Naive B cell (primary cell): ENCODE data around the gene GP5. TPM values are rescaled to one million over a fixed set of nuclear protein-coding genes. Genes with fewer than 3 reads are reported as not detected.

ENCODE experiments used
- ATAC-seq, 2 donors: fragments of 150-1000 bp; cut with Tn5 transposase; 2 replicates each; pipeline ENCODE4 v1.10.0; 2021; ENCODE audit warnings: low read depth in 2 of 2, mild to moderate bottlenecking in 2 of 2, moderate library complexity in 2 of 2
- DNase-seq: peaks from one replicate; pipeline ENCODE4 v3.0.0; 2022
- H3K27ac Mint-ChIP-seq, 6 donors: one replicate each; pipeline ENCODE4 v1.8.0; 2020 to 2022; ENCODE audit warnings: mild to moderate bottlenecking in 6 of 6, mixed read lengths in 6 of 6, moderate library complexity in 5 of 6, inconsistent platforms in 2 of 6
- H3K27me3 Mint-ChIP-seq, 3 donors: one replicate each; pipeline ENCODE4 v1.8.0; 2021 to 2022; ENCODE audit warnings: mixed read lengths in 3 of 3, mild to moderate bottlenecking in 1 of 3
- H3K36me3 Mint-ChIP-seq, 2 donors: one replicate each; pipeline ENCODE4 v1.8.0; 2020 to 2022; ENCODE audit warnings: mixed read lengths in 2 of 2, inconsistent platforms in 1 of 2, mild to moderate bottlenecking in 1 of 2
- H3K4me1 Mint-ChIP-seq, 3 donors: one replicate each; pipeline ENCODE4 v1.8.0; 2020 to 2022; ENCODE audit warnings: mixed read lengths in 3 of 3, inconsistent platforms in 1 of 3, mild to moderate bottlenecking in 1 of 3, moderate library complexity in 1 of 3
- H3K4me3 Mint-ChIP-seq, 8 donors: one replicate each; pipeline ENCODE4 v1.8.0; 2020 to 2022; ENCODE audit warnings: mild to moderate bottlenecking in 8 of 8, mixed read lengths in 8 of 8, moderate library complexity in 8 of 8, inconsistent platforms in 2 of 8
- H3K9me3 Mint-ChIP-seq, 7 donors: one replicate each; pipeline ENCODE4 v1.8.0; 2020 to 2022; ENCODE audit warnings: mixed read lengths in 7 of 7, mild to moderate bottlenecking in 5 of 7, inconsistent platforms in 2 of 7, moderate library complexity in 1 of 7
- polyA plus RNA-seq, 6 donors: library from polyadenylated mRNA; unstranded; fragments of 300-500 nt; fragmentation: Illumina TruSeq; gene quantifications; one replicate each; pipeline ENCODE4 v1.2.3, GENCODE V29; 2021; ENCODE audit warnings: low read depth in 6 of 6

GP5 gene
- polyA plus RNA-seq, 6 donors from 2014 or later: 0.17 to 0.21 TPM; not detected in 4

DNA sequence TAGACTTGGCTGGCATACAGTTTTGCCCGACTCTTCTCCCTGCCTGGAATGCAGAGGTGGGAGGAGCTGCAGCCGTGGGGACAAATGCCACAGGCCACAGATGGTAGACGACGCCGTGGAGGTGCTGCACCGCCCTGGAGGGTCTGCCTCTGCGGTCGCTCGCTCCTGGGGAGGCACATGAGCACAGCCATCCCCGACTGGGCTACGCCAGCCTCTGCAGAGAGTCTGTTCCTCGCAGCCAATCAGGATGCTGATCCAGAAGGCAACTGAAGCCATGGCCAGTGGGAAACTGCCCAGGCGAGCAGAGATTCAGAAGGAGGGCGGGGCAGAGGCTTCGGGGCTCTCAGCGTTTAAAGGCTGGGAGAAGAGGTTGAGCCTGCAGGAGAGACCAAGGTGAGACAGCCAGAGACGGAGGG, 17.6 kb downstream of the GP5 start:
- DNase-seq (no peak), ATAC-seq (no peak)
- Mint-ChIP-seq H3K4me3 (no peak overlapping the region), H3K9me3 (peaks cover 0 to 2% (median 0%) of the 10 kb centered on the region in 7 donors), H3K4me1 (no peaks in the 10 kb centered on the region), H3K27ac (no peak overlapping the region), H3K27me3 (peaks cover 15 to 59% (median 56%) of the 10 kb centered on the region in 3 donors), H3K36me3 (no peaks in the 10 kb centered on the region)

DNA sequence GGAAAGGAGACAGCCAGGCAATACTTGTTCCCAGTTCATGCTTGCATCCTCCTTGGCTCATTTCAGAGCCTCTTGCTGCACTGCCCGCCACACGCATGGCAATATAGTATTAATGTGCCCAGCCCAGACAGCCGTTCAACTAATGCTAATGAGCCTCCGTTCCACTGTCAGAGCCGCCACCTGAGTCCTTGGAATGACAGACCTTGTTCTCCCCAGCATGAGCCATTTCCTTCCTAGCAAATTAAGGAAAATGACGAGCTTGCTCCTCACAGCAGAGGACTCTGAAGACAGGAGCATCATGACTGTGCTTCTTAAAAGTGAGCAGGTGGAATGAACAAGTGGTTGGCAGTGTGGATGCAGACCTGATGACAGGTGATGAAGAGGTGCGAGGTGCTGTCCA, 18.7 kb downstream of the GP5 start:
- Mint-ChIP-seq H3K4me3 (no peak overlapping the region), H3K36me3 (no peaks in the 10 kb centered on the region)
- no peak for ATAC-seq

DNA sequence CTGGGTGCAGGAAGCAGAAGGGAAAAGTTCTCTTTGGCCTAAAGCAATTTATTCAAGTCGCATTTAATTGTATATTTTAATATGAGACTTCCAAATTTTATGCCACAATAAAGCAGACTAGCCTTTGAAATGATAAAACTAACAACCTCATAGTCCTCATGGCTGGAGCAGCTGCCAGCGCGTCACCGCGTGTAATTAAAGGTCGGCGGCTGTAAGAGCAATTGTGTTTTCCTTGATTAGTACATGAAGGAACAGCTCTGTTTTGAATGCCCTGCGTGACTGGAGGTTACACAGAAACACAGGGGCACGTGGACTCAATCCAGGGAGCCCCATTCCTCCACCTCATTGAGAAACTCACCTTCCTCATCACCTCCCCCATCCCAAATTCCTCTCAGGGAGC, 19.4 kb downstream of the GP5 start:
- ATAC-seq (no peak), DNase-seq (no peak)
- peaks cover 0 to 2% (median 0%) of the 10 kb centered on the region in 7 donors for H3K9me3 Mint-ChIP-seq
- no peak overlapping the region for H3K4me3 Mint-ChIP-seq
- H3K27ac Mint-ChIP-seq: peak overlapping the region in 1 of 6 donors; percentile 10
- H3K36me3 Mint-ChIP-seq: no peaks in the 10 kb centered on the region
- H3K27me3 Mint-ChIP-seq: peaks cover 24 to 70% (median 62%) of the 10 kb centered on the region in 3 donors
- no peaks in the 10 kb centered on the region for H3K4me1 Mint-ChIP-seq

More for the DNA sequence above, 18.7 kb downstream of the GP5 start:
- peaks cover 0 to 2% (median 0%) of the 10 kb centered on the region in 7 donors for H3K9me3 Mint-ChIP-seq
- H3K27ac Mint-ChIP-seq: no peak overlapping the region
- H3K27me3 Mint-ChIP-seq: peaks cover 19 to 65% (median 62%) of the 10 kb centered on the region in 3 donors
- no peaks in the 10 kb centered on the region for H3K4me1 Mint-ChIP-seq
- no peak for DNase-seq

DNA sequence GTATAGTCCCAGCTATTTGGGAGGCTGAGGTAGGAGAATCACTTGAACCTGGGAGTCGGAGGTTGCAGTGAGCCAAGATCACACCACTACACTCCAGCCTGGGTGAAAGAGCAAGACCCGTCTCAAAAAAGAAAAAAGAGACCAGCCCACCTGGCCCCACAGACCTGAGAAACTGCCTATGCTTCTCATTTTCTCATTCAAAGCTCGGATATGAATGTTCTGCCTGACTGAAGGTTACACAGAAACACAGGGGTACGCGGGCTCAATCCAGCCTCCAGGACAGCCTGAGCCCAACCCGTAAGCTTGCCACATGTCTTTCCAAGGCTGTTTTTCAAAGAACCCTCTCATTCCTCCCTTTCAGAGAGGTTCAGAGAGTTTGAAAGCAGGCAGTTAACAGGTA, 19.8 kb downstream of the GP5 start:
- H3K4me1 Mint-ChIP-seq: no peaks in the 10 kb centered on the region
- no peak for DNase-seq
- no peak for ATAC-seq
- H3K9me3 Mint-ChIP-seq: peaks cover 0 to 2% (median 0%) of the 10 kb centered on the region in 7 donors
- H3K4me3 Mint-ChIP-seq: no peak overlapping the region
- H3K27ac Mint-ChIP-seq: no peak overlapping the region
- peaks cover 27 to 69% (median 59%) of the 10 kb centered on the region in 3 donors for H3K27me3 Mint-ChIP-seq
- H3K36me3 Mint-ChIP-seq: no peaks in the 10 kb centered on the region

DNA sequence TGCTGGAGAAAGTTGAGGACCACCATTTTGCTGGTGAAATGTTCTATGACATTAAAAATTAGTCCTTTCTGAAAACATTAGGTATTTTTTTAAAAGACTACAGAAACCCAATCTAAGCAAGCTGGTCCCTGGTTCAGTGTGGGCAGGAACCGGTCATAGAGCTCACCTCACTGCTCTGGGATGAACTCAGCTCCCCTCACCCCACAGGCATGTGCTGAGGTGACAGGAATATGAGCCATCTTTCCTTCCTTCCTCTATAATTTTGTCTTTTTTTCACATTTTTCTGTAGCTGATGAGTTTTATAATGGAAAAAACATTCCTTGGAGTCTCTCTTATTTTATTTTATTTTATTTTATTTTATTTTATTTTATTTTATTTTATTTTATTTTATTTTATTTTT, 21.4 kb downstream of the GP5 start:
- Mint-ChIP-seq H3K4me1 (no peaks in the 10 kb centered on the region), H3K27ac (no peak overlapping the region), H3K36me3 (no peaks in the 10 kb centered on the region), H3K9me3 (peaks cover 0 to 2% (median 0%) of the 10 kb centered on the region in 7 donors), H3K27me3 (peaks cover 36 to 69% (median 56%) of the 10 kb centered on the region in 3 donors), H3K4me3 (no peak overlapping the region)
- no peak for ATAC-seq
- no peak for DNase-seq

DNA sequence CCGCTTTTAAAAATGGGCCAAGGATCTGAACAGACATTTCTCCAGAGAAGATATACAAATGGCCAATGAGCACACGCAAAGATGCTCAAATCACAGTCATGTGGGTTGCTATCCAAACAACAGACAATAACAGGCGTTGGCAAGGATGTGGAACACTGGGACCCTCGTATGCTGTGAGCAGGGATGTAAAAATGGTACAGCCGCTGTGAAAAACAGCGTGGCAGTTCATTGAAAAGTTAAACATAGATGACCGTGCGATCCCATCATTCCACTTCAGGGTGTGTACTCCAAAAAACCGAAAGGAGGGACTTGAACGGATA, 22.9 kb downstream of the GP5 start:
- ATAC-seq: no peak
- H3K36me3 Mint-ChIP-seq: no peaks in the 10 kb centered on the region
- H3K9me3 Mint-ChIP-seq: peaks cover 0 to 2% (median 0%) of the 10 kb centered on the region in 7 donors
- H3K27ac Mint-ChIP-seq: no peak overlapping the region
- H3K27me3 Mint-ChIP-seq: peaks cover 43 to 76% (median 61%) of the 10 kb centered on the region in 3 donors
- H3K4me3 Mint-ChIP-seq: peak overlapping the region in 1 of 8 donors; percentile 30
- no peaks in the 10 kb centered on the region for H3K4me1 Mint-ChIP-seq
- DNase-seq: no peak

DNA sequence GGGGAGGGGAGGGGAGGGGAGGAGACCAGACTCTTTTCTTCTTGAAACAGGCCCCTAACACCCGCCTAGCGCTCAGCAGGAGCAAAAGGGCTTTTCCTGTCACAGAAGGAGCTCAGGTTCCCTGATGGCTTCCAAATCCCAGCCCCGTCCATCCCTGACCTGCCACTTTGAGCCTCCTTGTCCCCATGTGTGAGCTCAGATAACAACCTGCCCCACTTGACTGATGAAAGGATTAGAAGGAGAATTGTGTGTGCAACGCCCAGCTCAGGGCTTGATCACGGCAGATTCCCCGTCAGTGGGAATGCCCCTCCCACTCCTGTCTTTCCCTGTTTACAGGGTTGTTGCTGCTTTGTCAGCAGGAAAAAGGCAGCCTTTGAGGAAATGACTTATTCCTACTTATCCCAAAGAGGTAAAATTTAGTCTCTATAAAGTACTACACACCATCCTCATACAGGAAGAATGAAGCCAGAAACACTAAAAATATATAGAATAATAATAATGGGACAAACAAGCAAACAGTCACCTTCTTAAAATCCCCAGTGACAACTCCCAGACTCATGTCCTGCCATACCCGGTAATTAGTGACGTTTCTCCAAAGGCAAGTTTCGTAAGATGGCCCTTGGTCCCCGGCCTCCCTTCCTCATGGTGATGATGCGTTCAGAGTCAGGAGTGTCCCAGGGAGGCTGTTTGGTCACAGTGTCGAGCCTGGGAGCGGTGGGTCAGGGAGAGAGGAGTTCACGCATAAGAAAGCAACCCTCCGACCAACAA, 23.4 kb downstream of the GP5 start:
- no peak overlapping the region for H3K27ac Mint-ChIP-seq
- DNase-seq (no peak), ATAC-seq (no peak)
- no peaks in the 10 kb centered on the region for H3K36me3 Mint-ChIP-seq
- no peaks in the 10 kb centered on the region for H3K4me1 Mint-ChIP-seq
- H3K27me3 Mint-ChIP-seq: peaks cover 43 to 80% (median 66%) of the 10 kb centered on the region in 3 donors
- peaks cover 0 to 2% (median 0%) of the 10 kb centered on the region in 7 donors for H3K9me3 Mint-ChIP-seq
- H3K4me3 Mint-ChIP-seq: no peak overlapping the region

DNA sequence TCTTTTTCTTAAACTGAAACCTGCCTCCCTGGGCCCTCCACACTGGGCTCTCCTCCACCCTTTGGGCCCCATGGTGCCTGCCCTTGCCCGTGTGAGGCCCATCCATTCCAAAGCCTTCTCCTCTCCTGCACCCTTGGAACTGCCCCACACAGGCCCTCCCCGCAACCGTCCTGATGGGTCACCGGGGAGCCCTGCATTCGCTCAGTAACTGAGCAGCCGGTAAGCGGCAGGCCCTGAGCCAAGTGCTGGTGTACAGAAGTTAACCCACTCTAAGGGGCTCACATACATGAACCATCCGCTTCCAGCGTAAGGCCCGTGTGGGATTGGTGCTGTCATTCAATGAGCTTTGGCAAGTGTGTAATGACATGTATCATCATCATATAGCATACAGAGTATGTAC, 24.1 kb downstream of the GP5 start:
- Mint-ChIP-seq H3K4me3 (no peak overlapping the region), H3K36me3 (no peaks in the 10 kb centered on the region), H3K4me1 (no peaks in the 10 kb centered on the region), H3K27ac (no peak overlapping the region), H3K9me3 (peaks cover 0 to 2% (median 0%) of the 10 kb centered on the region in 7 donors), H3K27me3 (peaks cover 37 to 80% (median 66%) of the 10 kb centered on the region in 3 donors)
- no peak for DNase-seq
- ATAC-seq: no peak

DNA sequence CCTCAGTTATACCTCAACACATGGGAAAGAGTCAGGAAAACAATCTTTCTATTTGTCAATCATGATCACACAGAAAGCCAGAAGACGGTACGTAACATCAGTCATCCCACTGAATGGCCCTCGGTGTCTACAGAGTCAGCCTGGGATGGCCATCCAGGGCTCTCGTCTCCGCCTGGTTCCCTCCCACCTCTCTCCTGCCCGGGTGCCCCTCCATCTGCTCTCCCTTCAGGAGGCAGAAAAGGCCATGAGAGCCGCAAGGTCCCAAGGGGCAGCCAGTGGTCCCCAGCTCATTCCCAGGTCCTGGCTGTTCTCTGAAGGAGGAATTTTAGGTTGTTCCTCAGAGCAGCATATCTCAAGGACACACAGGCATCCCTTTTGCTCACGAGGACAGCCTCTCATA, 25.2 kb downstream of the GP5 start:
- Mint-ChIP-seq H3K9me3 (peaks cover 0 to 2% (median 0%) of the 10 kb centered on the region in 7 donors), H3K4me3 (no peak overlapping the region), H3K4me1 (peaks cover 0 to 1% (median 0%) of the 10 kb centered on the region in 3 donors), H3K27me3 (peaks cover 36 to 85% (median 72%) of the 10 kb centered on the region in 3 donors), H3K36me3 (no peaks in the 10 kb centered on the region), H3K27ac (no peak overlapping the region)
- ATAC-seq (no peak), DNase-seq (no peak)

DNA sequence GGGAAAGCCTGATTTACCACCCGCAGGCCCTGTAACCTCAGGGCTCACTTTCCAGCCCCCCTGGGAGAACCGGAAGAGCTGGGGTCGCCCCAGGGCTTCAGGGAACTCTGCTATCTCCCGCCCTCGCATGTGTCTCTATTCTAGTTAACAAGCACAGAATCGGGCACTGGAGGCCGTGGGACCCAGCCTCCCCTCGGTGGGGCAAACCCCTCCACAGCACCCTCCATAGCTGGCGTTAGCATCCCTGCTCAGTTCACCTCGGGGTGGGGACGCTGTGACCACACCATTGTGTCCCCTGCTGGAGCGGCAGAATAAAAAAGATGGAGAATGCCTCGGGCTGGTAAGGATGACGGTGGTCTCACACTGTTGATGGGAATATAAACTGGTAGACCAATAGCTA, 26.0 kb downstream of the GP5 start:
- no peak overlapping the region for H3K4me3 Mint-ChIP-seq
- H3K27me3 Mint-ChIP-seq: peaks cover 40 to 85% (median 72%) of the 10 kb centered on the region in 3 donors
- H3K36me3 Mint-ChIP-seq: no peaks in the 10 kb centered on the region
- H3K9me3 Mint-ChIP-seq: no peaks in the 10 kb centered on the region
- ATAC-seq (no peak), DNase-seq (no peak)
- H3K27ac Mint-ChIP-seq: no peak overlapping the region
- H3K4me1 Mint-ChIP-seq: peaks cover 0 to 2% (median 0%) of the 10 kb centered on the region in 3 donors

DNA sequence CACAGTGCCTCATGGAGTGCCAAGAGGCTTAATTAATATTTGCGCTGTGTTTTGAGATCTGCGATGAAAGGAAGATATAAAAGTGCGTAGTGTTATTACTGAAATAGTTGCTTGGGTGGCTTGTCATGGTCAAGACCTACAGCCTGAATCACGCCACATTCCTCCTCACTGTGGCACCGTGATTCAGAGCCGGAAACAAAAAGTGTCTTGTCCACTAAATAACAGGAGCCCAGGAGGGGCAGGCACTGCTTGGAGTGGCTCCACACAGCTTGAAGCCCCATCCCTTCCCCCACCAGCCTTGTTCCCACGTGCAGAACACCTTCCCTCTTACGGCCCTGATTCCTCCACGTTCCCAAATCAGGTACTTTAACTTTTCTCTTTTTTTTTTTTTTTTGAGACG, 28.3 kb downstream of the GP5 start:
- ATAC-seq: no peak
- Mint-ChIP-seq H3K4me3 (no peak overlapping the region), H3K4me1 (peaks cover 0 to 2% (median 0%) of the 10 kb centered on the region in 3 donors), H3K27ac (no peak overlapping the region), H3K9me3 (no peaks in the 10 kb centered on the region), H3K36me3 (no peaks in the 10 kb centered on the region), H3K27me3 (peaks cover 42 to 82% (median 79%) of the 10 kb centered on the region in 3 donors)
- DNase-seq: no peak

DNA sequence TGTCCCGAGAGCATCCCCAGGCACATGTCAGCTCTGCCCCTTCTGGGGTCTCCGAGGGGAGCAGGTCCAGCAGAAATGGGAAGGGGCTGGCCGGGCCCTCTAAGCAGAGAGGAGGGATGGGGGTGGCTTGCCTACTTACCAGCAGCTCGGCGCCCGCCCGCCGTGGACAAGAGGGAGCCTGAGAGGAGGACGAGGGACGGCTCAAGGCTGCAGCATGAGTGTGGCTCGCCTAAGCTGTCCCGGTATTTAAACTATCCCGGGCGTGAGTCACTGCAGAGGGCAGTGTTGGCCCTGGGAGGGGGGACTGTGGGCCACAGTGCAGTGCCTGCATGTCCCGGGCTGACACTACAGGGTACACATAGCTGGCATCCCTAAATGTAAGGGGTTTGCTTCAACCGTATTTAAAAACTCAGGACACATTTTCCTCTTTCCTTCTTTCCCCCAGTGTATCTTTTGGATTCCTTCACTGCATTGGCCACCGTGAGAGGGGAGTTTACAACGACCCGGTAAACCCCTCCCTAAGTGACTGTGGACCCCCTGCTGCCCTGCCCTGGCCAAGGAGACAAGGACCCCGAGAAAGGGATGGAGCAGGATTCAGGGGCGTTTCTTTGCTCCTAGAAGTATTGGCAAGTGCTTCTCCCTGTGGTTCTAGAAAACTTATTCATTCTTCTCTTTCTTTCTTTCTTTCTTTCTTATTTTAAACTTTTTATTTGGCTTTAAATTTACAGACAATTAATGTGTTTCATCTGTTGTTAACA, 29.4 kb downstream of the GP5 start, which contains the start of gene LRRC15:
LRRC15 (minus strand) TSS at position 222 of the 758 bp plus-strand sequence. CDS start 8,700 bp downstream, outside the sequence.
- H3K4me3 Mint-ChIP-seq: no peak within 1 kb of the TSS
- H3K36me3 Mint-ChIP-seq: no peaks in the 10 kb centered on the region
- no peak within 1 kb of the TSS for H3K27ac Mint-ChIP-seq
- peaks cover 0 to 2% (median 0%) of the 10 kb centered on the region in 3 donors for H3K4me1 Mint-ChIP-seq
- no peaks in the 10 kb centered on the region for H3K9me3 Mint-ChIP-seq
- no peak for DNase-seq
- no peak for ATAC-seq
- H3K27me3 Mint-ChIP-seq: peaks cover 33 to 73% (median 71%) of the 10 kb centered on the region in 3 donors

DNA sequence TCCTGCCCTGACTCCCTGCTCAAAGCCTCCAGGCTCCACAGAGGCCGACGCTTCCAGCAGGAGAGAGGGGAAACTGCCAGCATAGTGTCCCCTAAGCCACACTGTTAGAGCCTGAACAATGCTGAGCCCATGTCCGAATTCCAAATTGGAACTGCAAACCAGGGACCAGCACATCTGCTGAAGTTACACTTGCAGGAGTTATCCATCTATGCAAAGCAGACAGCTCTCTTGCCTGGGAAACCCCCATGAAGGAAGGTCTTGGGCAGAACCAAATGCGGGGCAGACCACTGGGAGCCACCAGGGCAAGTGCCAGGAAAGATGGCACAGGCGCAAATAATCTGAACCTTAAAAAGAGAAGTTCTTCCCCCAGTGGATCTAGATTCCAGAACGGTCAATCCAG, 30.1 kb downstream of the GP5 start:
- H3K4me1 Mint-ChIP-seq: peaks cover 0 to 2% (median 0%) of the 10 kb centered on the region in 3 donors
- ATAC-seq (no peak), DNase-seq (no peak)
- no peaks in the 10 kb centered on the region for H3K9me3 Mint-ChIP-seq
- no peak overlapping the region for H3K4me3 Mint-ChIP-seq
- no peaks in the 10 kb centered on the region for H3K36me3 Mint-ChIP-seq
- H3K27me3 Mint-ChIP-seq: peaks cover 27 to 69% (median 68%) of the 10 kb centered on the region in 3 donors
- H3K27ac Mint-ChIP-seq: no peak overlapping the region
